Nephron progenitor cell (in vitro differentiated cells): Measurements from ENCODE around the gene HOXB1.

ENCODE experiments used
- DNase-seq: peaks from one replicate; pipeline ENCODE4 v3.0.0; 2021
- H3K27ac Mint-ChIP-seq: 2 replicates; pipeline ENCODE4 v1.8.0; 2021; ENCODE audit warnings: mild to moderate bottlenecking, moderate library complexity, mixed read lengths
- H3K27me3 Mint-ChIP-seq: 2 replicates; pipeline ENCODE4 v1.8.0; 2021; ENCODE audit warnings: mild to moderate bottlenecking, low read depth, mixed read lengths; ENCODE audit not compliant: poor library complexity
- H3K36me3 Mint-ChIP-seq: 2 replicates; pipeline ENCODE4 v1.8.0; 2021; ENCODE audit warnings: low read depth, mixed read lengths
- H3K4me1 Mint-ChIP-seq: 2 replicates; pipeline ENCODE4 v1.8.0; 2021; ENCODE audit warnings: mixed read lengths
- H3K4me3 Mint-ChIP-seq: 2 replicates; pipeline ENCODE4 v1.8.0; 2021; ENCODE audit warnings: mild to moderate bottlenecking, moderate library complexity, mixed read lengths
- H3K9me3 Mint-ChIP-seq: 2 replicates; pipeline ENCODE4 v1.8.0; 2021; ENCODE audit warnings: mild to moderate bottlenecking, moderate library complexity, mixed read lengths
- TF ChIP-seq, protein P1 (sequence below): fragments of 200-600 bp; sonication (generic); IDR thresholded peaks from 2 replicates; pipeline ENCODE4 v1.5.0; 2021; ENCODE audit warnings: antibody characterized with exemption

Gene HOXB1

GRCh38 chr17:48568499-48569239 is 37.9 kb upstream of the HOXB1 start:
- Mint-ChIP-seq H3K27me3 (no peaks in the 10 kb centered on the region), H3K4me3 (no peak overlapping the region), H3K27ac (no peak overlapping the region), H3K9me3 (no peaks in the 10 kb centered on the region), H3K36me3 (peaks cover 27% of the 10 kb centered on the region), H3K4me1 (peaks cover 4% of the 10 kb centered on the region)
- DNase-seq = no peak
- TF ChIP-seq, protein P1, sequence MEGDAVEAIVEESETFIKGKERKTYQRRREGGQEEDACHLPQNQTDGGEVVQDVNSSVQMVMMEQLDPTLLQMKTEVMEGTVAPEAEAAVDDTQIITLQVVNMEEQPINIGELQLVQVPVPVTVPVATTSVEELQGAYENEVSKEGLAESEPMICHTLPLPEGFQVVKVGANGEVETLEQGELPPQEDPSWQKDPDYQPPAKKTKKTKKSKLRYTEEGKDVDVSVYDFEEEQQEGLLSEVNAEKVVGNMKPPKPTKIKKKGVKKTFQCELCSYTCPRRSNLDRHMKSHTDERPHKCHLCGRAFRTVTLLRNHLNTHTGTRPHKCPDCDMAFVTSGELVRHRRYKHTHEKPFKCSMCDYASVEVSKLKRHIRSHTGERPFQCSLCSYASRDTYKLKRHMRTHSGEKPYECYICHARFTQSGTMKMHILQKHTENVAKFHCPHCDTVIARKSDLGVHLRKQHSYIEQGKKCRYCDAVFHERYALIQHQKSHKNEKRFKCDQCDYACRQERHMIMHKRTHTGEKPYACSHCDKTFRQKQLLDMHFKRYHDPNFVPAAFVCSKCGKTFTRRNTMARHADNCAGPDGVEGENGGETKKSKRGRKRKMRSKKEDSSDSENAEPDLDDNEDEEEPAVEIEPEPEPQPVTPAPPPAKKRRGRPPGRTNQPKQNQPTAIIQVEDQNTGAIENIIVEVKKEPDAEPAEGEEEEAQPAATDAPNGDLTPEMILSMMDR = no peak

DNA sequence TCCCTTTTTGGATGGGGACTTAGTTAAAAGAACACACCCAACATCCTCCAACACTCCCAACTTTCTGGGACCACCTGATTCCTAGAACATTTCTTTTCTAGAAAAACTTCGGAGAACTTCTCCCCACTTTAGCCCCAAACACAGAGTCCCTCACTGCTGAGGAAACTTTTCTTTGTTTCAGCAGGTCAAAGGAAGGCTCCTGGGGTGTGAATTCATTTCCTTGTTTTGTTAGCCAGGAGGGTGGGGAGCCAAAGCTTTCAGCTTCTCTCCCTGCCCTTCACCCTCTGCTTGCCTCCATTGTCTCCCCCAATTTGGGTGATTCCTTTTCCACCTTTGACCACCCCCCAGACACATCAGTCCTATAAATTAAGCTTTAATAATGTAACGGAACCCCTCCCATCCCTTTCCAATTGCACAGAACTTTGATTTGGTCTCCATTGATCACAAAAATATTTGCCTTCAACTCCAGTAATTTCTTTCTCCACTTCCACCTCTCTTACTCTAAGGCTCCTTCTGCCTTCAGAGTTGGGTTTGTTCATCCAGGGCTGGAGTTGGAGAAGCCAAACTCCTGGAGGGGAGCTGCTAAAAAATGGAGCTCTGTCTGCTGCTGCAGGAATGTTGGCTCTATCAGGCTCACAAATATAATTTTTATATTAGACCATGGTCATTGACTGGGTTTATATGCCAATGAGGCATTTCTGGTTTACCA is 37.0 kb upstream of the HOXB1 start:
- Mint-ChIP-seq H3K36me3 (peaks cover 27% of the 10 kb centered on the region), H3K27ac (no peak overlapping the region), H3K27me3 (no peaks in the 10 kb centered on the region), H3K9me3 (no peaks in the 10 kb centered on the region), H3K4me1 (peaks cover 12% of the 10 kb centered on the region), H3K4me3 (no peak overlapping the region)
- TF ChIP-seq, protein P1 = no peak
- no peak for DNase-seq

DNA sequence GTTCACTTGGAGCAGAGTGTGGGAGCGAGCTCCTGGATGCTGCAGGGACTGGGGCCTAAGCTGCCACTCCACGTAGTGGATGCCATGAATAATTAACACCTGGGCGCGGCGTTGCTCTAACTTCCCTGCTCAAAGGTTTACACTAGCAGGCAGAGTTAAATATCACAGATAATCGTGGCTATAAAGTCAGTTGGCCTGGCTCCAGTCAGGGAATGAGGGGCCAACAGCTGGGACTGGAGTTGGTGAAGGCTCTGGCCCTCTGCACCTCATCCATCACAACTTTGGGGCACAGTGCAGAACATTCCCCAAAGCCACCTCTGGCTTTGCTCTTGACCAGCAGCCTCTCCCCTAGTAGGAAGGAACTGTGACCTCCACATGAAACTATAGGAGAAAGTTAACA is 36.4 kb upstream of the HOXB1 start:
- Mint-ChIP-seq H3K9me3 (no peaks in the 10 kb centered on the region), H3K4me1 (peaks cover 18% of the 10 kb centered on the region)
- TF ChIP-seq, protein P1 = no peak

DNA sequence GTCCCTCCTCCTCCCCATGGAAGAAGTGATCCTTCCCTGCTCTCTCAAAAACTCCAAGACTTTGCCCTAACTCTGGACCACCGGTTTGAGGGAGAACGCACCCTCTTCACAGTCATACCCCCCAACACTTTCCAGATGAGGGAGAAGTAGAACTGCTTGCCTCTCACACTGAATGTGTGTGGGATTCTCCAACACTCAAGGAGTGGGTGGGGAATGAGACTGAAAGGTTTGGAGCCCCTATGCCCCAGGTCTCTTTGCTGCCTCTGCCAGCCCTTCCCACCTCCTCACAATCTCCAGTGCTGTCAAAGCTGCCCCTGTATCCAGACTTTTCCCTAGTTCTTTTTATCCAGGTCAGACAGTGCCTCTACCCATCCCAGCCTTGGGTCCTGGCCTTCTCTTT is 35.9 kb upstream of the HOXB1 start:
- Mint-ChIP-seq H3K27me3 (peaks cover 4% of the 10 kb centered on the region), H3K9me3 (no peaks in the 10 kb centered on the region), H3K4me1 (peaks cover 23% of the 10 kb centered on the region), H3K27ac (no peak overlapping the region), H3K4me3 (no peak overlapping the region), H3K36me3 (peaks cover 35% of the 10 kb centered on the region)
- TF ChIP-seq, protein P1 = no peak
- no peak for DNase-seq

More for the DNA sequence above, 36.4 kb upstream of the HOXB1 start:
- no peak overlapping the region for H3K4me3 Mint-ChIP-seq
- DNase-seq = no peak
- peaks cover 3% of the 10 kb centered on the region for H3K27me3 Mint-ChIP-seq
- H3K36me3 Mint-ChIP-seq = peaks cover 33% of the 10 kb centered on the region
- H3K27ac Mint-ChIP-seq = no peak overlapping the region

GRCh38 chr17:48565925-48566710 is 35.3 kb upstream of the HOXB1 start:
- no peak overlapping the region for H3K27ac Mint-ChIP-seq
- TF ChIP-seq, protein P1 = no peak
- peaks cover 29% of the 10 kb centered on the region for H3K4me1 Mint-ChIP-seq
- no peak overlapping the region for H3K4me3 Mint-ChIP-seq
- no peak for DNase-seq
- no peaks in the 10 kb centered on the region for H3K9me3 Mint-ChIP-seq
- peaks cover 4% of the 10 kb centered on the region for H3K27me3 Mint-ChIP-seq
- peaks cover 36% of the 10 kb centered on the region for H3K36me3 Mint-ChIP-seq
